D721Med (cell line): ENCODE data around the gene S100A14.

ENCODE experiments used
- DNase-seq: peaks from one replicate; pipeline ENCODE4 v3.0.0; 2011; ENCODE audit warnings: low spot score; ENCODE audit not compliant: insufficient read length
- FAIRE-seq: peaks from 2 replicates; lab custom pipeline; 2011; peaks lifted over from hg19 to GRCh38; lab: Jason Lieb, UNC
- CTCF ChIP-seq: IDR thresholded peaks from 2 replicates; pipeline ENCODE4 v1.5.1; 2012; ENCODE audit warnings: mild to moderate bottlenecking, control low read depth; ENCODE audit not compliant: insufficient read depth; ENCODE audit errors: missing control alignments

Gene S100A14

GRCh38 chr1:153573351-153573750 is 42.8 kb downstream of the S100A14 start:
- no peak for FAIRE-seq
- no peak for TF ChIP-seq CTCF
- DNase-seq: no peak

- TF ChIP-seq CTCF: peak; percentile 96
- DNase-seq: no peak
- no peak for FAIRE-seq
These were observed 43.5 kb downstream of the S100A14 start for GRCh38 chr1:153572569-153573015.

- no peak for TF ChIP-seq CTCF
- DNase-seq (no peak), FAIRE-seq (no peak)
These were observed 44.4 kb downstream of the S100A14 start for GRCh38 chr1:153571706-153572105.

- TF ChIP-seq CTCF: no peak
- FAIRE-seq (no peak), DNase-seq (no peak)
These were observed 45.3 kb downstream of the S100A14 start for GRCh38 chr1:153570874-153571273.

- TF ChIP-seq CTCF: no peak
- DNase-seq (no peak), FAIRE-seq (no peak)
These were observed 46.7 kb downstream of the S100A14 start for GRCh38 chr1:153569465-153569864.

GRCh38 chr1:153568367-153569099 is 47.6 kb downstream of the S100A14 start:
- FAIRE-seq: no peak
- TF ChIP-seq CTCF: peak; percentile 97
- DNase-seq: peak; percentile 90
